Measurements from ENCODE around the gene NTRK3. TPM values are rescaled to one million over a fixed set of nuclear protein-coding genes. Genes with fewer than 3 reads are reported as not detected.

The NTRK3 gene
- total and polyA plus RNA-seq, 2 donors (not counting 3 experiments of a cell fraction or from before 2014, with no cell fraction given) = not detected

- POLR2A ChIA-PET = no interaction called here
- H3K9me3 ChIP-seq (replicated peaks; ENCODE audit: control insufficient read depth, insufficient read depth, low read length) = no peaks in the 10 kb centered on the region
- H3K9ac ChIP-seq (replicated peaks; ENCODE audit: extremely low read depth, insufficient read depth, low read length) = no peak overlapping the region
- FAIRE-seq (no peak), DNase-seq (ENCODE audit: low read depth, low spot score) (no peak)
- H3K4me3 ChIP-seq (replicated peaks in 1 of 3; ENCODE audit: insufficient read depth in 1 of 3, low read depth in 1 of 3, low read length in 3 of 3) = no peak overlapping the region
- H3K36me3 ChIP-seq (ENCODE audit: control insufficient read depth in 2 of 2, extremely low read depth in 1 of 2, insufficient read depth in 2 of 2, low read length in 2 of 2) = no peaks in the 10 kb centered on the region
- no peaks in the 10 kb centered on the region for H3K27me3 ChIP-seq (ENCODE audit: control insufficient read depth in 2 of 2, insufficient read depth in 2 of 2, low read length in 2 of 2)
- H3K79me2 ChIP-seq (ENCODE audit: control insufficient read depth, insufficient read depth, low read length) = no peaks in the 10 kb centered on the region
- no peak overlapping the region for H2AFZ ChIP-seq (ENCODE audit: low read depth, low read length)
- no TSS peak for BruUV-seq (replicated peaks)
- H3K9me1 ChIP-seq (replicated peaks; ENCODE audit: control insufficient read depth, extremely low read depth, insufficient read depth, low read length) = no peaks in the 10 kb centered on the region
- CTCF ChIA-PET = interaction anchor here (0.7 kb wide), 1 partner anchor 41 kb away, joined by 4 read pairs; no protein-coding TSS in a partner anchor
- intact Hi-C loops (cut with micrococcal nuclease) = no loop called here
- H3K4me2 ChIP-seq (ENCODE audit: insufficient read depth, low read length) = no peak overlapping the region
- no peaks in the 10 kb centered on the region for H3K4me1 ChIP-seq (ENCODE audit: control insufficient read depth, extremely low read depth, insufficient read depth, low read length)
- TF ChIP-seq JUN (IDR thresholded peaks at IDR 0.05; ENCODE audit: borderline replicate concordance, insufficient read depth, insufficient read length, low read depth) = no peak
- no peak for TF ChIP-seq MYC (IDR thresholded peaks at IDR 0.05; ENCODE audit: low read depth, low read length)
- no peak for TF ChIP-seq EZH2 (IDR thresholded peaks at IDR 0.05; ENCODE audit: borderline replicate concordance, low read depth, low read length, severe bottlenecking)
- TF ChIP-seq CTCF (IDR thresholded peaks at IDR 0.05; ENCODE audit: extremely low read depth in 1 of 2, insufficient read depth in 1 of 2, low read depth in 1 of 2, low read length in 2 of 2) = no peak
- no peak for TF ChIP-seq POLR2AphosphoS5 (IDR thresholded peaks at IDR 0.05; ENCODE audit: insufficient read depth, low read depth, low read length)
- no peaks in the 10 kb centered on the region for H4K20me1 ChIP-seq (replicated peaks; ENCODE audit: control insufficient read depth, extremely low read depth, insufficient read depth, low read length)
- H3K27ac ChIP-seq (ENCODE audit: insufficient read depth, low read depth, low read length) = no peak overlapping the region
- dilution Hi-C loops (cut with MboI; ENCODE audit: extremely low pct_ligation_motif_present, low sequenced_read_pairs) = no loop called here
Observed at GRCh38 chr15:88076328-88076727, 180.2 kb downstream of the NTRK3 start.

- ChIA-PET CTCF (no interaction called here), POLR2A (no interaction called here)
- H3K4me1 ChIP-seq (ENCODE audit: control insufficient read depth, extremely low read depth, insufficient read depth, low read length) = no peaks in the 10 kb centered on the region
- no peak overlapping the region for H3K9ac ChIP-seq (replicated peaks; ENCODE audit: extremely low read depth, insufficient read depth, low read length)
- no peak overlapping the region for H2AFZ ChIP-seq (ENCODE audit: low read depth, low read length)
- H3K4me2 ChIP-seq (ENCODE audit: insufficient read depth, low read length) = no peak overlapping the region
- no peaks in the 10 kb centered on the region for H3K9me1 ChIP-seq (replicated peaks; ENCODE audit: control insufficient read depth, extremely low read depth, insufficient read depth, low read length)
- H4K20me1 ChIP-seq (replicated peaks; ENCODE audit: control insufficient read depth, extremely low read depth, insufficient read depth, low read length) = no peaks in the 10 kb centered on the region
- H3K9me3 ChIP-seq (replicated peaks; ENCODE audit: control insufficient read depth, insufficient read depth, low read length) = no peaks in the 10 kb centered on the region
- no peak for FAIRE-seq
- intact Hi-C loops (cut with micrococcal nuclease) (no loop called here), dilution Hi-C loops (cut with MboI; ENCODE audit: extremely low pct_ligation_motif_present, low sequenced_read_pairs) (no loop called here)
- H3K4me3 ChIP-seq (replicated peaks in 1 of 3; ENCODE audit: insufficient read depth in 1 of 3, low read depth in 1 of 3, low read length in 3 of 3) = no peak overlapping the region
- no peak for TF ChIP-seq POLR2AphosphoS5 (IDR thresholded peaks at IDR 0.05; ENCODE audit: insufficient read depth, low read depth, low read length)
- no peak for TF ChIP-seq EZH2 (IDR thresholded peaks at IDR 0.05; ENCODE audit: borderline replicate concordance, low read depth, low read length, severe bottlenecking)
- TF ChIP-seq JUN (IDR thresholded peaks at IDR 0.05; ENCODE audit: borderline replicate concordance, insufficient read depth, insufficient read length, low read depth) = no peak
- TF ChIP-seq POLR2A (IDR thresholded peaks at IDR 0.05; ENCODE audit: low read depth, low read length) = no peak
- no peak for TF ChIP-seq FOS (IDR thresholded peaks at IDR 0.05; ENCODE audit: borderline replicate concordance, insufficient read depth, low read length)
- H3K27me3 ChIP-seq (ENCODE audit: control insufficient read depth in 2 of 2, insufficient read depth in 2 of 2, low read length in 2 of 2) = no peaks in the 10 kb centered on the region
- DNase-seq (ENCODE audit: low read depth, low spot score) = no peak
- no peak overlapping the region for H3K27ac ChIP-seq (ENCODE audit: insufficient read depth, low read depth, low read length)
- H3K36me3 ChIP-seq (ENCODE audit: control insufficient read depth in 2 of 2, extremely low read depth in 1 of 2, insufficient read depth in 2 of 2, low read length in 2 of 2) = no peaks in the 10 kb centered on the region
- BruUV-seq (replicated peaks) = no TSS peak
- H3K79me2 ChIP-seq (ENCODE audit: control insufficient read depth, insufficient read depth, low read length) = no peaks in the 10 kb centered on the region
Observed at GRCh38 chr15:88075102-88075501, 181.4 kb downstream of the NTRK3 start.

Data from endothelial cell of umbilical vein (primary cell).